Cardiac muscle cell (in vitro differentiated cells and primary cell): ENCODE results near the gene E2F8. TPM values are rescaled to one million over a fixed set of nuclear protein-coding genes. Genes with fewer than 3 reads are reported as not detected.
"Not testable (repeated sequence)": the region's sequence is repeated elsewhere in the genome, so short reads cannot be mapped to it uniquely, and the experiment has no call there.

Source experiments
- DNase-seq, 2 donors: peaks; one replicate each; pipeline versions ENCODE4 v3.0.0 to v3.0.0-alpha.2; 2010 to 2017; ENCODE audit warnings: low read depth in 1 of 2, low spot score in 1 of 2
- H3K27ac ChIP-seq: fragments of 200-600 bp; sonication (generic); 2 replicates; pipeline ENCODE4 v1.5.1; 2016
- H3K27me3 ChIP-seq: fragments of 200-600 bp; sonication (generic); 2 replicates; pipeline ENCODE4 v1.6.0; 2016; ENCODE audit warnings: control low read depth
- H3K36me3 ChIP-seq: fragments of 200-600 bp; sonication (generic); 2 replicates; pipeline ENCODE4 v1.5.1; 2016; ENCODE audit warnings: control low read depth
- H3K4me1 ChIP-seq: fragments of 200-600 bp; sonication (generic); 2 replicates; pipeline ENCODE4 v1.8.1; 2017; ENCODE audit warnings: low read depth, mild to moderate bottlenecking, mixed run types
- H3K4me3 ChIP-seq: fragments of 200-600 bp; sonication (generic); 2 replicates; pipeline ENCODE4 v1.5.1; 2016; ENCODE audit warnings: mild to moderate bottlenecking
- H3K9me3 ChIP-seq: fragments of 200-600 bp; sonication (generic); 2 replicates; pipeline ENCODE4 v1.5.1; 2017; ENCODE audit warnings: low read depth, mild to moderate bottlenecking, control low read depth
- CTCF ChIP-seq: IDR thresholded peaks from 2 replicates; pipeline ENCODE4 v1.5.1; 2012; ENCODE audit warnings: low read depth, mild to moderate bottlenecking, low read length
- polyA plus RNA-seq: library from polyadenylated mRNA; unstranded; fragments of >200 nt; fragmentation: Nextera tagmentation; extraction: Ambion mirVana; gene quantifications from 2 replicates; pipeline ENCODE4 v1.2.1, GENCODE V29; 2016
- total RNA-seq: library from RNA; depleted of rRNA; stranded (reverse); fragments of >200 nt; gene quantifications from 2 replicates; pipeline ENCODE4 v1.2.3, GENCODE V29; 2016

The E2F8 gene
- total and polyA plus RNA-seq, 2 experiments from 2014 or later: 5.8 to 11.2 TPM

GRCh38 chr11:19258641-19259230 is 18.0 kb upstream of the E2F8 start:
- no peak for TF ChIP-seq CTCF
- DNase-seq: no peak
- H3K27me3 ChIP-seq: no peaks in the 10 kb centered on the region
- no peak overlapping the region for H3K4me3 ChIP-seq
- no peak overlapping the region for H3K27ac ChIP-seq
- no peaks in the 10 kb centered on the region for H3K36me3 ChIP-seq
- H3K9me3 ChIP-seq: no peaks in the 10 kb centered on the region
- H3K4me1 ChIP-seq: no peaks in the 10 kb centered on the region

- H3K4me3 ChIP-seq, H3K27me3 ChIP-seq, H3K27ac ChIP-seq, H3K9me3 ChIP-seq, H3K4me1 ChIP-seq, DNase-seq, H3K36me3 ChIP-seq: not testable (repeated sequence)
These were observed 13.7 kb upstream of the E2F8 start for GRCh38 chr11:19254441-19254840.

GRCh38 chr11:19253817-19254216 is 13.1 kb upstream of the E2F8 start:
- no peaks in the 10 kb centered on the region for H3K9me3 ChIP-seq
- H3K36me3 ChIP-seq: no peaks in the 10 kb centered on the region
- no peaks in the 10 kb centered on the region for H3K27me3 ChIP-seq
- no peak overlapping the region for H3K4me3 ChIP-seq
- H3K4me1 ChIP-seq: no peaks in the 10 kb centered on the region
- no peak for TF ChIP-seq CTCF
- no peak overlapping the region for H3K27ac ChIP-seq
- DNase-seq: peak in 1 of 2 donors; percentile 56

GRCh38 chr11:19253153-19253745 is 12.5 kb upstream of the E2F8 start:
- H3K4me3 ChIP-seq: no peak overlapping the region
- no peaks in the 10 kb centered on the region for H3K9me3 ChIP-seq
- peak in 1 of 2 donors; percentile 61 for DNase-seq
- H3K4me1 ChIP-seq: no peaks in the 10 kb centered on the region
- TF ChIP-seq CTCF: no peak
- H3K27ac ChIP-seq: no peak overlapping the region
- no peaks in the 10 kb centered on the region for H3K36me3 ChIP-seq
- H3K27me3 ChIP-seq: no peaks in the 10 kb centered on the region

- no peak overlapping the region for H3K4me3 ChIP-seq
These were observed 11.8 kb upstream of the E2F8 start for GRCh38 chr11:19252394-19253152.

More at GRCh38 chr11:19252394-19253152, 11.8 kb upstream of the E2F8 start:
- H3K36me3 ChIP-seq: no peaks in the 10 kb centered on the region
- no peak for DNase-seq
- H3K4me1 ChIP-seq: no peaks in the 10 kb centered on the region
- H3K9me3 ChIP-seq: no peaks in the 10 kb centered on the region
- no peak for TF ChIP-seq CTCF
- H3K27ac ChIP-seq: no peak overlapping the region
- H3K27me3 ChIP-seq: no peaks in the 10 kb centered on the region
